NCI-H1092 (cell line): ENCODE data around the gene SLC2A10.

ENCODE experiments used
- DNase-seq: peaks from one replicate; lab custom pipeline; 2025; lab: John Stamatoyannopoulos, UW

SLC2A10 gene

GRCh38 chr20:46703435-46703834, 6.0 kb upstream of the SLC2A10 start:
- DNase-seq, result no peak

- DNase-seq, result no peak
Measured at GRCh38 chr20:46704714-46705377, 4.6 kb upstream of the SLC2A10 start.

- no peak for DNase-seq
Measured at GRCh38 chr20:46705378-46705729, 4.1 kb upstream of the SLC2A10 start.

- no peak for DNase-seq
Measured at GRCh38 chr20:46706242-46706641, 3.2 kb upstream of the SLC2A10 start.

- DNase-seq, result no peak
Measured at GRCh38 chr20:46708172-46708860, 1.1 kb upstream of the SLC2A10 start.

- no peak for DNase-seq
Measured at GRCh38 chr20:46709055-46709458, 392 bp upstream of the SLC2A10 start.

GRCh38 chr20:46710153-46710913, 884 bp downstream of the SLC2A10 start:
- no peak for DNase-seq

GRCh38 chr20:46712056-46712636, 2.7 kb downstream of the SLC2A10 start:
- no peak for DNase-seq

- no peak for DNase-seq
Measured at GRCh38 chr20:46713957-46714834, 4.7 kb downstream of the SLC2A10 start.

- DNase-seq, result no peak
Measured at GRCh38 chr20:46715292-46715756, 5.9 kb downstream of the SLC2A10 start.

GRCh38 chr20:46717818-46718541, 8.5 kb downstream of the SLC2A10 start:
- no peak for DNase-seq

GRCh38 chr20:46720019-46720418, 10.6 kb downstream of the SLC2A10 start:
- no peak for DNase-seq

- DNase-seq, result no peak
Measured at GRCh38 chr20:46720776-46721425, 11.5 kb downstream of the SLC2A10 start.

- no peak for DNase-seq
Measured at GRCh38 chr20:46721476-46721875, 12.0 kb downstream of the SLC2A10 start.

GRCh38 chr20:46722450-46722849, 13.0 kb downstream of the SLC2A10 start:
- DNase-seq, result no peak

- no peak for DNase-seq
Measured at GRCh38 chr20:46723039-46723438, 13.6 kb downstream of the SLC2A10 start.

- no peak for DNase-seq
Measured at GRCh38 chr20:46724343-46724959, 15.0 kb downstream of the SLC2A10 start.

GRCh38 chr20:46725186-46726165, 16.0 kb downstream of the SLC2A10 start:
- no peak for DNase-seq

- DNase-seq, result no peak
Measured at GRCh38 chr20:46731770-46732169, 22.3 kb downstream of the SLC2A10 start.
